ENCODE results near the gene USP36.

USP36 gene

DNA sequence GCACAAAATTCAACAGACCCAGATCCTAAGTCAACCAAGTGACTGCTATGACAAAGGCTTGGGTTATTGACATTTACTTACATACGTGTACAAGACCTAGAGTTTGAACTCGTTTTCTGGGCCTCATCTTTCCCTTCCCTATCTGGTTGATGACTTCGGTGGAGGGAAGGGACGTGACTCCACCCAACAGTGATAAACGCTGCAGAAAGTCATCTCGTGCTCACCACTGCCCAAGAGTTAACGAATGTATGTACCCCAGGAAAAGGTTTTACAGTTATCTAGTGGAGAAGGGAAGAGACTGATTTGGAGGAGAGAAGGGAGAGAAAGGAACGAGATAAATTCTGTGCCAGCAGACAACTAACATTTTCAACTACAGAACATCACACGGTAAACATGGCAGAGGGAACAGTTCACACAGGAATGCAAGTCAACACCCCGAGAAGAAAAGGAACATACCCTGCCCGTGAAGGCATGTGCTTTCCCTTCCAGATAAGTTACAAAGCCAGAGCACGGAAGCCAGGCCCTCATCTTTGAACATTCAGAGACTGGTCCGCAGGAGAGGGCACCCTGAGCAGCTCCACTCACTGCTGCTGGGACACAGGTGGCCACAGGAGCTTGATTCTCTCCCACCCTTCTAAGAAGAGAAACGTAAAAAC lies 44.6 kb downstream of the USP36 start:
- DNase-seq (ENCODE audit: low read depth, low spot score) = no peak
- in situ Hi-C loops (cut with HindIII; ENCODE audit: low sequenced_read_pairs) = no loop called here
- no peak overlapping the region for H3K4me3 ChIP-seq (ENCODE audit: low read depth, low read length)
- TF ChIP-seq, protein P1, sequence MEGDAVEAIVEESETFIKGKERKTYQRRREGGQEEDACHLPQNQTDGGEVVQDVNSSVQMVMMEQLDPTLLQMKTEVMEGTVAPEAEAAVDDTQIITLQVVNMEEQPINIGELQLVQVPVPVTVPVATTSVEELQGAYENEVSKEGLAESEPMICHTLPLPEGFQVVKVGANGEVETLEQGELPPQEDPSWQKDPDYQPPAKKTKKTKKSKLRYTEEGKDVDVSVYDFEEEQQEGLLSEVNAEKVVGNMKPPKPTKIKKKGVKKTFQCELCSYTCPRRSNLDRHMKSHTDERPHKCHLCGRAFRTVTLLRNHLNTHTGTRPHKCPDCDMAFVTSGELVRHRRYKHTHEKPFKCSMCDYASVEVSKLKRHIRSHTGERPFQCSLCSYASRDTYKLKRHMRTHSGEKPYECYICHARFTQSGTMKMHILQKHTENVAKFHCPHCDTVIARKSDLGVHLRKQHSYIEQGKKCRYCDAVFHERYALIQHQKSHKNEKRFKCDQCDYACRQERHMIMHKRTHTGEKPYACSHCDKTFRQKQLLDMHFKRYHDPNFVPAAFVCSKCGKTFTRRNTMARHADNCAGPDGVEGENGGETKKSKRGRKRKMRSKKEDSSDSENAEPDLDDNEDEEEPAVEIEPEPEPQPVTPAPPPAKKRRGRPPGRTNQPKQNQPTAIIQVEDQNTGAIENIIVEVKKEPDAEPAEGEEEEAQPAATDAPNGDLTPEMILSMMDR (IDR thresholded peaks at IDR 0.05; ENCODE audit: low read depth, low read length) = no peak

DNA sequence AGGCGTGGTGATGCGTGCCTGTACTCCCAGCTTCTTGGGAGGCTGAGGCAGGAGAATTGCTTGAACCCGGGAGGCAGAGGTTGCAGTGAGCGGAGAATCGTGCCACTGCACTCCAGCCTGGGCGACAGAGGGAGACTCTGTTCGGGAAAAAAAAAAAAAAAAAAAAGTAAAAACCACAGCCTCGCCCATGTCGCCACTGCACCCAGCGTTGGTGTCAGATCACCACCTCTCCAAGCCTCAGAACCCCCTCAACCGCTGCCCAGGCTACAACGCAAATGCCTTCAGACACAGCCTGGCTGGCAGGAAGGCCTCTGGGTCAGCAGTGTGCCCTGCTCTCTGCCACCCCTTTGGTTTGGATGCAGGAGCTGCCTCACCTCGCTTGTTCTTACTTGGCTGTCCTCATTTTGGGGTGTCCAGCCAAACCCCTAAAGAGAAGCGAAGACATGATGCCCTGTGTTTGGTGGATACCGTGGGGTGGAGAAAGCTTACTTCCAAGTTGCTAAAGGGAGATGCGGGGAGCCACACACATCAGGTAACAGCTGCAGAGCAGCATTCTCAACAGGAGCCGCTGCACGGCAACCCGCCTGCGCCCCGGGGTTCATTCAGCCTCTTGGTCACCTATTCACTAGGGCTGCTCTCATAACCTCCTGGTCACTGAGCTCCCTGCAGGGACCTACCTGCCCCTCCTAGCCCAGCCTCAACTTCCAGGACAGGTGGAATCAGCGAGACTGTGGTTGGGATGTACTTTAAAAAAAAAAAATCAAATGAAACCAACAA lies 45.6 kb downstream of the USP36 start:
- no peak for DNase-seq (ENCODE audit: low read depth, low spot score)
- H3K4me3 ChIP-seq (ENCODE audit: low read depth, low read length) = no peak overlapping the region
- in situ Hi-C loops (cut with HindIII; ENCODE audit: low sequenced_read_pairs) = no loop called here
- TF ChIP-seq, protein P1 (IDR thresholded peaks at IDR 0.05; ENCODE audit: low read depth, low read length) = no peak

DNA sequence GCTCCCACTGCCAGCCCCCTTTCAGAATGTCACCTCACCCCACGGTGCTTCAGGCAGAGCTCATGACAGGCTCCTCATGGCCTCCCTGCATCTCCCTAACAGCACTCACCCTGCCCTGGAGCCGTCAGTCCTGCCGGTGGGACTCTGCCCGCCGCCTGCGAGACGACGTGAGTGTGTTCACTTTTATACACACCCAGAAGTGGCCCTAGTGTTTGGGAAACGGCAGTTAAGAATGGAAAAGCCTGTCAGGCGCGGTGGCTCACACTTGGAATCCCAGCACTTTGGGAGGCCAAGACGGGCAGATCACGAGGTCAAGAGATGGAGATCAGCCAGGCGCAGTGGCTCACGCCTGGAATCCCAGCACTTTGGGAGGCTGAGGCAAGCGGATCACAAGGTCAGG lies 46.2 kb downstream of the USP36 start:
- in situ Hi-C loops (cut with HindIII; ENCODE audit: low sequenced_read_pairs) = no loop called here
- no peak overlapping the region for H3K4me3 ChIP-seq (ENCODE audit: low read depth, low read length)
- DNase-seq (ENCODE audit: low read depth, low spot score) = no peak
- TF ChIP-seq, protein P1 (IDR thresholded peaks at IDR 0.05; ENCODE audit: low read depth, low read length) = no peak

DNA sequence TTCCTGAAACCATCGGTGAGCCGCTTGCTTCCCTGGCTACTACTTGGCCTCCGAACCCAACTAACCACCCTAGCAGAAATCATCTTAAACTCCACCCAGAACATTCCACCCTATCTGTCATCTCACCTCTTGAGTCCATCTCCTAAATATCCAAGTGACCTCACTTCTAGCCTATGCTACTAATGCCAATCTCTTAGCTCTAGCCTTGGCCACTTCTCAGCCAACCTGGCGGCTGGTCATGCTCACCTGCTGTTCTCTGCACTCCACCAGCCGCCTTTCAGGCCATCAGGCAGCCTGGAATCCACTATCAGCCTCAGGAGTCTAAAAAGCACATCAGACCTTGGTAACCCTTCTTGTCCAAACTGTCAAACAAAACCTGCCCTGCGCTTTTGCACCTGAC lies 46.6 kb downstream of the USP36 start:
- H3K4me3 ChIP-seq (ENCODE audit: low read depth, low read length) = no peak overlapping the region
- no peak for DNase-seq (ENCODE audit: low read depth, low spot score)
- TF ChIP-seq, protein P1 (IDR thresholded peaks at IDR 0.05; ENCODE audit: low read depth, low read length) = no peak
- in situ Hi-C loops (cut with HindIII; ENCODE audit: low sequenced_read_pairs) = no loop called here

DNA sequence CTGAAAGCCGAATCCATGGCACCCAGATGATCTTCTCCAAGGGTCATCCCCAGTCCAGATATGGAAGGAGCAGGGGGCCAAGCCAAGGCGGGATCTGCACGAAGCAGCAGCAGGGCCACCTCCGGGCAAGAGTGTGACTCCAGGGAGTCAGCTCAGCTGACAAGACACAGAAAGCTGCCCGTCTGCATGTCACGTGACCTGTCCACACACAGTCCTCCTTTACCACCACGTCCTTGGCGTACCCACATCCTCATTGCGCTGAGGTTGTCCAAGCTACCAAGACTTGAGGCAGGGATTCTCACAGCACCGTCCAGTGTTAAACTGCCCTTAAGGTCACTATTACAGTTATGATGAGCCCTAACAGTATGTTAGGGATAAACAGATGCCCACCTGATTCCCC lies 47.2 kb downstream of the USP36 start:
- TF ChIP-seq, protein P1 (IDR thresholded peaks at IDR 0.05; ENCODE audit: low read depth, low read length) = no peak
- H3K4me3 ChIP-seq (ENCODE audit: low read depth, low read length) = no peak overlapping the region
- DNase-seq (ENCODE audit: low read depth, low spot score) = no peak
- in situ Hi-C loops (cut with HindIII; ENCODE audit: low sequenced_read_pairs) = no loop called here

DNA sequence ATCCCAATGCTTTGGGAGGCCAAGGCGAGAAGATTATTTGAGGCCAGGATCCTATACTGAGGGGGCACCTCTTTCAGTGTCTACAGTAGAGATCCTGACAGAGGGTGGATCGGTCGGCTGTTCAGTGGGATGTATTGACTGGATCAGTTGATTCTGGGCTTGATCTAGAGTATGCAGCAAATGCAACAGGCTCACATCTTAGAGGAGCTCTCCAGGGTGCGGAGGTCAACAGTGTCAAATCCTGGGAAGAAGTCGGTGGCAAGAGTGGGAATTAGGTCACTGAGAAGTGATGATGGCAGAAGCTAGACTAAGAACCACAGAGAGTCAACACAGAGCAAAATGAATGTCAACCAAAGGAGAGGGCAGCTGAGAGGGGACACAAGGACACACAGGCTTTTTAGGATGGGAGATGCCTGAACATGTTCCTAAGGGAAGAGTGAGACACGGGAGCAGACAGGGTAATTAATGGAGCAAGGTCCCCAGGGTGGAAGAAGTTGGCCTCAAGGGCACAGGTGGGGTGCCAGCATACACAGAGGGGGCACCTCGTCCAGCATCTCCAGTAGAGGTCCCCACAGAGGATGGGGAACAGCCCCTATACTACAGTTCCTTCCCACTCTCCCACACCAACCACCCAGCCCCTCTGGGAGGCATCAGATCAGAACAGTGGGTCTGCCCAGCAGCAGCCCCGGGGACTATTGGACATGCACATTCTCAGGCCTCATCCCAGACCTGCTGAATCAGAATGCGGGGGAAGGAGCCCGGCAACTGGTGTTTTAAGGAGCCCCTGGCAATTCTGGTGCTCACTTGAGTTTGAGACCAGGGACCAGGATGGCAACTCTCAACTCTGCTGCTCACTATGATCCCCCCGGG lies 48.5 kb downstream of the USP36 start:
- in situ Hi-C loops (cut with HindIII; ENCODE audit: low sequenced_read_pairs) = no loop called here
- TF ChIP-seq, protein P1 (IDR thresholded peaks at IDR 0.05; ENCODE audit: low read depth, low read length) = no peak
- H3K4me3 ChIP-seq (ENCODE audit: low read depth, low read length) = no peak overlapping the region

More for the DNA sequence above, 48.5 kb downstream of the USP36 start:
- DNase-seq (ENCODE audit: low read depth, low spot score) = no peak
